CD4-positive, alpha-beta T cell treated with Interferon alpha-2 for 1 hour (primary cell): ENCODE results near the gene RPRML.
A peak's percentile ranks its signal among the peaks of the same experiment; 100 is the strongest.
"Not testable (repeated sequence)": the region's sequence is repeated elsewhere in the genome, so short reads cannot be mapped to it uniquely, and the experiment has no call there.

Experiments
- DNase-seq, 2 donors: peaks; one replicate each; pipeline ENCODE4 v3.0.0-alpha.2; 2020 to 2022

Gene RPRML

DNA sequence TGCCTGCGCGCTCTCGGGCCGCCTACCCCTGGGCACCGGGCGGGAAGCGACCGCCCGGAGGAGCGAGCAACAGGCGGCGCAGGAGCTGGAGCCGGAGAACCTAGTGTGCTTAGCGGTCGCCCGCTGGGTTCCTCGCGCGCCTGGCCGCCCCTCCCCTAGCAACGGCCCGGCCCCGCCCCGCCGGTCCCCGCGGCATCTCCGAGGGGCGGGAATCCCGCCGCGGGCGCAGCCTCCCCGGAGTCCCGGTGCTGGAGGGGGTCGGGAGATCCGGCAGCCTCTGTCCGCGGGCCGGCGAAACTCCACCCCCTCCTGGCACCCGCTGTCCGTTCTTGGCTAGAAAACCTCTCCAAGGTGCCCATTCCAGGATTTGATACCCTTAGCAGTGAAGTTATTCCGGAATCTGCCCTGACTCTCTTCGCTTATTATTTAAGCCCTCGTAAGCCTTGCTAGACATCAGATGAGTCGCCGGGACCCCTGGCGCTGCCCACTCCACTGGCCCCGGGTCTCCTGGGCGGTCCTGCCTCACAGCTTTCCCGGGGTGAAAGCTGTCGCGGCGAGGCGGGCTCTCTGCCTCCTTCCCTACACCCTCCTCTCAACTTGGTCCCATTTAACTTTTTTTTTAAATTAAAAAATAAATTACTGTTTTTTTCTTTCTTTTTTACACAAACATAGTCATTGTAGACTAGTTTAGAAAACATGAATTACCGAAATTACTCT is at the start of gene RPRML:
Gene RPRML, minus strand, starts transcription at position 107 of the 717 bp plus-strand sequence. CDS start 246 bp downstream, outside the sequence.
- peak in 1 of 2 donors; percentile 14 for DNase-seq

DNA sequence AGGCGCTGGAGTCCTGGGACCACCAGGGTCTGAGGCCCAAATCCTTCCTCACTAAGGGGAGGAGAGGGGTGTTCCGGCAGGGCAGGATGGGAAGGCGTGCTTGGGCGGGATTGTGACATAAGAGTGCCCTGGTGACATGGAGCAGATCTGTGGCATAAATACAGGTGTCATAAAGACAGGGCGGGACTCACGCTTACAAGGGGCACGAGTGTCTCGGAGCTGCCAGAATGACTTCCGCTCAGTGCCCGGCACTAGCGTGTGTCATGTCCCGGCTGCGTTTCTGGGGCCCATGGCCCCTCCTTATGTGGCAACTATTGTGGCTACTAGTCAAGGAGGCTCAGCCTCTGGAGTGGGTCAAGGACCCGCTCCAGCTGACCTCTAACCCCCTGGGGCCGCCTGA is 37.9 kb upstream of the RPRML start:
- not testable (repeated sequence) for DNase-seq

DNA sequence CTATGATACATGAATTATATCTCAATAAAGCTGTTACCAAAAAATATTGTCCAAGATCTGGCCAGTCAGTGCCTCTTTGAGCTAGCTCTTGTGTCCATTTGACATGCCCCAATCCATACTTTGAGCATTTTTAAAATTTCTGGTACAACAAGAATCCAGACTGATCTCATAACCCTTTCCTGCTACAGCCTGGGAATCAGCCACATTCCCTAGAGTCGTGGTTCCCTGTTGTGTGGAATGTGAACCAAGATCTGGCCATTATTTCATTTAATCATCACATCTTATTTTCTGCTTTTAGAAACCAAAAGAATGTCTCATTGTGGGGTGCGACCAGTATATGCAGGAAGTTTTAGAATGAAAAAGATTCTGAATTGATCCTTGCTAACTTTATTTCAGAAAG is 34.3 kb upstream of the RPRML start:
- no peak for DNase-seq

DNA sequence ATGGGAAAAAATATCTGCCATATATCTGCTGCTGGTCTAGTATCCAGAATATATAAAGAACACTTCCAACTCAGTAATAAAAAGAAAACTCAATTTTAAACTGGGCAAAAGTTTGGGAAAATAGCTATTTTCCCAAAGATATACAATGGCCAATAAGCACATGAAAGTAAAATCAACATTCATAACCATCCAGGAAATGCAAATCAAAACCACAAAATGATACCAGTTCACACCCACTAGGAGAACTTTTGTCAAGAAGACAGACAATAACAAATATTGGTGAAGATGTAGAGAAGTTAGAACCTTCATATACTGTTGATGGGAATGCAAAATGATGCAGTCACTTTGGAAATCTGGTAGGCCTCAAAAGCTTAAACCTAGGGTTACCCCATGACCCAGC is 33.4 kb upstream of the RPRML start:
- no peak for DNase-seq

DNA sequence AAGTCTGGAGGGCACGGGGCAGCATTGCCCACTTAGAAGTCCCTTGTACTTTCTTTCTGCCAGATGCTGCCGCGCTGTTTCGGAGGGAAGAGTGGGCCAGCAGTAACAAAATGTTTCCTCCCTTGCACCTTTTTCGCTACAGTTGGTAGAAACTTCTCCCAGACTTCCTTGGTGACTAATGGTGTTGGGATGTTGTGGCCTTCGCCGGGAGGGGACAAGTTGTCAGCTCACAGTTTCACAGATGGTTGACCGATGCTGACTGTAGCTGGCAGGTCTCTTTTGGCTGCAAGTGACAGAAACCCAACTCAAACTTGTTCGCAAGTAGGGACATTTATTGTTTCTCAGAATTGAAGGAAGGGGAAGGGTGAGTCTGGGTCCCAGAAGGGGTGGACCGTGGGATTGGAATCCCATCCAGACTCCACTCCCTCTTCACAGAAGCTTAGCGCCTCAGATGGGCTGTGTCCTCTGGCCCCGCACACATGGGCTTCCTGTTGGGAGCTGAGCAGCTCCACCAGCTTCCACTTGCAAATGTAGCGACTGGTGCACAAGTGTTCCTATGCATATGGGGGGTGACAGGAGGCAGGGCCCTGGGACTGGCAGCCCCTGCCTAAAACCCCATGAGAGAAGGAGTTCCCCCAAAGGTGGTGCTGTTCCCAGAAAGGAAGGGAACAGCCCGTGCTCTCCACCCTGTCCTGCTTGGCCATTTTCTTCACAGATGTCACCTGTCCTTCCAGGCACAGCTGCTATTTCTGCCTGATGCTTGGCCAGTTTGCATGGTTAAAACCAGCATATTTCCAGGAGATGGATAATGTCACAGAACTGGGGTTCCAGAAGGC is 30.9 kb upstream of the RPRML start:
- DNase-seq = no peak

DNA sequence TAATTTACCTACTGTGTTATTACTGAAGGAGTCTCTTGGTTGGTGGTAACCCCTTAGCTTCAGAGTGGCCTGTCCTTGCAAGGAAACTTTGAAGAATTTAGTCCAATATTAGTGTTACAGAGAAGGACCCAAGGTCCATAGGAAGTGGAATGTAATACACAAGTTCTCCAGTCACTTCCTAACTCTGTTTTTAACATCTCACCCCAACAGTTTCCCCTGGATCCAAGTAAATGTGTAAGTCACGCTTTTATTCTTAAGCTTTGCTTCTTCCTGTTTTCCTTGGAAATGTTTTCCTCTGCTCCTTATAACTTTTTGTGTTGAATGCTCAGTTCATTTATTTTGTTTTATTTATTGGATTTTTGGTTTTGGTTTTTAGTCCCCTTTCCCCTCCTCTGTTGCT is 25.9 kb upstream of the RPRML start:
- DNase-seq = no peak

DNA sequence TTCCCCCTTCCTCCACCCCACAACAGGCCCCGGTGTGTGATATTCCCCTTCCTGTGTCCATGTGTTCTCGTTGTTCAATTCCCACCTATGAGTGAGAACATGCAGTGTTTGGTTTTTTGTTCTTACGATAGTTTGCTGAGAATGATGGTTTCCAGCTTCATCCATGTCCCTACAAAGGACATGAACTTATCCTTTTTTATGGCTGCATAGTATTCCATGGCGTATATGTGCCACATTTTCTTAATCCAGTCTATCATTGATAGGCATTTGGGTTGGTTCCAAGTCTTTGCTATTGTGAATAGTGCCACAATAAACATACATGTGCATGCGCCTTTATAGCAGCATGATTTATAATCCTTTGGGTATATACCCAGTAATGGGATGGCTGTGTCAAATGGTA is 24.8 kb upstream of the RPRML start:
- DNase-seq = not testable (repeated sequence)

DNA sequence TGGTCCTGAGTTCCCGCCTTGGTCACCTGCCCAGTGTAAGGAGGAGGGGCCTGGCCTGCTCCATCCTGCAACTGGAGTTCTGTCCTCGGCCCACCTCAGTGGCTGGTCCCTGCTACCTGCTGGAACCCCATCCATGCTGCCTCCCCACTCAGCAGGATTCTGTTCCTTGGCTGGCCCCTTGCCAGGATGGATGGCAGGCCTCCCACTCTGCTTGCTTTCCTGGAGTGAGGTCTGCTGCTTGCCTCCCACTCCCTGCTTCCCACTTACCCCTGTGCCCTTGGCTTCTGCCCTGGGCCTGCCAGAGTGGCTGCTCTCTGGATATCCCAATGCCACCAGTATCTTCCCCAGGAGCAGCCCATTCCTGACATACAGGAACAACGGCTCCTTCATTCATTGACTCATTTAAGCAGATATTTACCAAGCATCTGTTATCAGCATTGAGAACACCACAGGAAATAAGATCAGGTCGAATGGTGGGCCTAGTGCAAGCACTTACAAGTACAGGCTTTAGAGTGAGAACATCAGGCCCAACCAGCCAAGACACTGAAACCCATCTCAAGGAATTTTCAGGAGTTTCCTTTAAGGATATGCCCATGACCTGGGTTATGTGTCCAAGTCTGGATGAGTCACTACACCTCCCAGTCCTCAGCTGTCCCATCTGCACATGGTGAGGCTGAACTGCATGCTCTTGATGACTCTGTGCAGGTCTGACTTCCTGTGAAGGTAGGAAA is 17.0 kb upstream of the RPRML start:
- DNase-seq = no peak

DNA sequence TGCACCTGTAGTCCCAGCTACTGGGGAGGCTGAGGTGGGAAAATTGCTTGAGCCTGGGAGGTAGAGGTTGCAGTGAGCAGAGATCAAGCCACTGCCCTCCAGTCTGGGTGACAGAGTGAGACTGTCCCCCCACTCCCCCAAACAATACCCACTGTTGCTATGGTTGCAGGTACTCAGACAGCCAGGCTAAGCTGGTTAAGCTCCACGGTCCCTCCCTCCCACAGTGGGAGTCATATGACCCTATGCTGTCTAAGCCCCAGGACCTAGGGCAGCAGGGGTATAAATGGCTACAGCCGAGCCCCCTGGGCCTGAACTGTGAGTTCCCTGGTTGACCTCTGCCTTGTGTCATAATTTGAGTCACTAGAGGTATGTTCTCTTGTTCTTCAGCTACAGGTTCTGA is 15.9 kb upstream of the RPRML start:
- DNase-seq = no peak

DNA sequence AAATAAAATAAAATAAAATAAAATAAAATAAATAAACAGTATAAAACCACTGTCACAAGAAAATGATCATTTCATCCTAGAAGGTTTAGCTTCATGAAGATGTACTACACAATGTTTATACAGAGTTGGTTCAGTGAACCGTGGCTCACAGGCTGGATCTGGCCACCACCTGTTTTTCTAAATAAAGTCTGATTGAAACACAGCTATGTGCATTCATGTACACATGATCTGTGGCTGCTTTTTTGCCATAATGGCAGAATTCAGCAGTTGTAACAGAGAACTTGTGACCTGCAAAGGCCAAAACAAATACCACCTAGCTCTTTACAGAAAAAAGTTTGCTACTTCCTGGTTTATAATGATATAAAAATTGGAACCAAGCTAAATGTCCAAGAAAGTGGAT is 12.6 kb upstream of the RPRML start:
- DNase-seq = no peak

DNA sequence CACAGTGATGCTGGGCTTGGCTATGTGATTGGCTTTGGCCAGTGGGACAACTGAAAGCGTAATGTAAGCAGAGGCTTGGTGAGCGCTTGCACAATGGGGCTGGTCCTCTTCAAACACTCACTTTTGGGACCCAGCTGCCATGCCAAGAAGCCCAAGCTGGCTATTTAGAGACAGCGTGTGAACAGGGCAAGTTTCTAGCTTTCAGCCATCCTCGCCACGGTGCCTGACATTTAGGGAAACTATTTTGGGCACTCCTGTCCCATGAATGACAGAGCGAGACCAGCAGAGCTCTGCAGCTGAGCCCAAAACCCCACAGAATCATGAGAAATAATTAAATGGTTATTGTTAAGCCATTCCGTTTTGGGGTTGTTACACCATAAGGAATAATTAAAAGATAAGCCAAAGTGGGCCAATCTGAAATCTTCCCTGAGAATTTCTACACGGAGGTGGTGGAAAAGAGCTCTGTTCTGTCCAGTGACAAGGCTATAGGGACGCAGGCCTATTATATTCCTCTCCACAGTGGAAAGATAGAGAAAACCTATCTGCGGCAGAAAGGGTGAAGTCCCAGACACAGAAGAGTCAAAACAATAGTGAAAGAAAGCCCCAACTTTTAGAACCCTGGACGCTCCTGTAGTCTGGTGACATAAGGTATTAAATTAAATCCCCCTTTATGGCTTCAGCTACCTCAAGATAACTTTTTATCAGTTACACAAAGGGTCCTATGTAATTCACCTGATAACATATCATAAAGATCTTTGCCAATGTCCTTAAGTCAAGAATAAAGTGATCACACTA is 10.8 kb upstream of the RPRML start:
- DNase-seq = no peak

DNA sequence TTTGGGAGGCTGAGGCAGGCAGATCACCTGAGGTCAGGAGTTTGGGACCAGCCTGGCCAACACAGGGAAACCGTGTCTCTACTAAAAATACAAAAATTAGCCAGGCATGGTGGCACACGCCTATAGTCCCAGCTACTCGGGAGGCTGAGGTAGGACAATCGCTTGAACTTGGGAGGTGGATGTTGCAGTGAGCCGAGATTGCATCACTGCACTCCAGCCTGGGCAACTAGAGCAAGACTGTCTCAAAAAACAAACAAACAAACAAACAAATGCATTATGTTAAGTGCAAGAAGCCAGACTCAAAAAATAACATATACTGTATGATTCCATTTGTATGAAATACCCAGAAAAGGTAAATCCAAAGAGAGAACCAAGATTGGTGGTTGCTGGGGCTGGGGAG is 8.9 kb upstream of the RPRML start:
- DNase-seq = not testable (repeated sequence)

DNA sequence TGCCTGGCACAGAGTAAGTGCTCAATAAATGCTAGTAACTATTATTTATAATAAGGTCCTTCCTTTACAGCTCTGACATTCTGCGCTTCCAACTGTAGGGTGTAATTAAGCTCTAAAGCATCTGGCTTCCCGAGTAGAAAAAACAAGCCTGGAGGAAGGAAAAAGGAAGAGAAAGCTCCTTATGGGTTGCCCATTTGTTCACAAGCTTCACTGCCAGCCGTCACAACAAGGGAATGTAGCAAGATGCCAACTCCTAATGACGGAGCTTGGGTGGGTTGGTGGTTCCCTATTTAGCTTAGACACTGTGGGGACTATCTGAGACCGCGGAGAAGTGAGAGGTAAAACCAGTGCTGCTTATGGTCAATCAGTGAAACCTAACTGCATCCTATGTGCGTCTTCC is 7.3 kb upstream of the RPRML start:
- no peak for DNase-seq

DNA sequence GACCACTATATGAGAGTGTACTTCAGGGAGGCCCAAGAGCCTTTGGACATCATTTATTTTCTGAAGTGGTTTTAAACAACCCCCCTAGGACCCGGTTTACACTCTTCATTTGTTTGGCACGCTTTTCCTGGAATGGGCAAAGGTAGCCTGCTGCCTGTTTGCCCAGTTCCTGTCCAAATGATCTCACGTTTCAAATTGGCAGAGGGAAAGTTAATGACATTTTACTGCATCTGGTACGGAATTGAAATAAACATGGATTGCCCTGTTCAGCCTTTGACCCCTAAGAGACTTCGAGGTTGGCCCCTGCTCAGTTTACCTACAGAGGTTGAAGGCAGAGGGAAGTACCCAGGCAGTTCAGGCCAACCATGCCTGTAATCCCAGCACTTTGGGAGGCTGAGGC is 5.8 kb upstream of the RPRML start:
- DNase-seq = no peak

DNA sequence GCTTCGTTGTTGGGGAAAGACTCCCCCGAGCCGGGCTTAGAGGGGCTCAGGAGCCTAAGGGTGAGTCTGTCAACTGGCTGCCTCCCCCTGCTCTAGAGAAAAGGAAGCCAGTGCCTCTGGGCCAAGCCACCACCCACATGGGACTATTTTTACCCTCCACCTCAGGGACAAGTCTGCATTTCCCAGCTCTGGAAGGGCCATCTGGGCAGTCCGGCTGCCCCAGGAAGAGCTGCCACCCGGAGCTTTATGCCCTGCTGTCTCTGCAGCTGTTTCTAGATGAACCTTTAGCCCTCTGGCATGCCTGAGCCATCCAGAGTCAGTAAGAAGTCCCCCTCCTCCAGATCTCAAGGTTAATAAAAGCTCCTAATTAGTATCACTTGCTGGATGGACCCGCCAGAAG is 5.3 kb upstream of the RPRML start:
- DNase-seq = no peak

DNA sequence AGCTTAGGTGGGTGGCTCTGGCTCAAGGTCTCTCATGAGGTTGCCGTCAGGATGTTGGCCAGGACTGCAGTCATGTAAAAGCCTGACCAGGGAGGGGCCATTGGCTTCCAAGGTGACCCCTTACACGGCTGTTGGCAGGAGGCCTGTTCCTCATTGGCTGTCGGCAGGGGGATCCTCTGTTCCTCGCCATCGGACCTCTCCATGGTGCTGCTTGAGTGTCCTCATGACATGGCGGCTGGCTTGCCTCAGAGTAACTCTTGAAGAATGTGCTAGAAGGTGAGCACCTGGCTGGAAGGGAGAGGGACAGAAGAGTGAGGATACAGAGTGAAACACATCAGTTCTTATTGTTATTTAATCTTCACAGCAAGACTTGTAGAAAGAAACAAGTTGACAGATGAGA is 4.7 kb upstream of the RPRML start:
- DNase-seq = no peak

DNA sequence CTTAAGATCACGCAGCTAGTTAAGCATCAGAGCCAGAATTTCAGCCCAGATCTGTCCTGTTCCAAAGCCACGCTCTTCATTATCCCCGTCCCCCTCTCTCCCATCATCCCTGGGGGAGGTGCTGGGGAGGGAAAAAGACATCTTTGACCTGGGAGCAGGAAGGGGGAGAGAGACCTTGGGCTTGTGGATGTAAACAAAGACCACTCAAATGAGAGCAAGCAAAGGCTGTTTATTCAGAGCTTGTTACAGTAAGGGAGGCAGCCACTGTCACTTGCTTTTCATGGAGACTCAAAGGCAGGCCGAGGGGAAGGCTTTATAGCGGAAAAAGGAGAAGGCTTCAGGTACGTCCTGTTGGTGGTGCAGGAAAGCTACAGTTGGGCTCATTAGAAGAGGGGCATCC is 3.5 kb upstream of the RPRML start:
- no peak for DNase-seq

DNA sequence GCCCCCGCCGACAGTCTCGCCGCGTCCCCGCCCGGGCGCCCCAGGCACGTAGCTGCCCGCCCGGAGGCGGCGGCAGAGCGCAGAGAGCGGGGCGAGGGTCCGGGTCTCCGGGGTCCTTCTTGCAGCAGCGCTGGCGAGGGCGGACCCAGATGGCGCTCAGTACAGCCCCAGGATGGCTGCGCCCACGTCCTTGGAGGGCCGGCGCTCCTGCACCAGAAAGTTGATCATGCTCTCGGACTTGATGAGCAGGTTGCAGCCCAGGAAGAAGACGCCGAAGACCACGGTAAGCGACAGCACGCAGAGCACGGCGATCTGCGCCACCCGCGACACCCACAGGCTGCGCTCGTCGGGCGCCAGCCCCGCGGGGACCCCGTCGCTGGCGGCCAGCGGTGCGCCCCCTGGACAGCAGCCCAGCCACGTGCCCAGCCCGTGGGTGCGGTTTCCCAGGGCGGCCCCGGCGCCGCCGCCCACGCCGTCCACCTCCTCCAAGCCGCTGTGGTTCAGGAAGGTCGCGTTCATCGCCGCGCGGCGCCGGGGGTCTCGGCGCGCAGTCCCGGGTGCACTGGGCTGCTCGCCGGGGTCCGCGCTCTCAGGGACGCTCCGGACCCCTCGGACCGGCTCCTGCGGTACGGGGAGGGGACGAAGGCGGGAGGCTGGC is 435 bp downstream of the RPRML start:
- DNase-seq = peak in 1 of 2 donors; percentile 9

DNA sequence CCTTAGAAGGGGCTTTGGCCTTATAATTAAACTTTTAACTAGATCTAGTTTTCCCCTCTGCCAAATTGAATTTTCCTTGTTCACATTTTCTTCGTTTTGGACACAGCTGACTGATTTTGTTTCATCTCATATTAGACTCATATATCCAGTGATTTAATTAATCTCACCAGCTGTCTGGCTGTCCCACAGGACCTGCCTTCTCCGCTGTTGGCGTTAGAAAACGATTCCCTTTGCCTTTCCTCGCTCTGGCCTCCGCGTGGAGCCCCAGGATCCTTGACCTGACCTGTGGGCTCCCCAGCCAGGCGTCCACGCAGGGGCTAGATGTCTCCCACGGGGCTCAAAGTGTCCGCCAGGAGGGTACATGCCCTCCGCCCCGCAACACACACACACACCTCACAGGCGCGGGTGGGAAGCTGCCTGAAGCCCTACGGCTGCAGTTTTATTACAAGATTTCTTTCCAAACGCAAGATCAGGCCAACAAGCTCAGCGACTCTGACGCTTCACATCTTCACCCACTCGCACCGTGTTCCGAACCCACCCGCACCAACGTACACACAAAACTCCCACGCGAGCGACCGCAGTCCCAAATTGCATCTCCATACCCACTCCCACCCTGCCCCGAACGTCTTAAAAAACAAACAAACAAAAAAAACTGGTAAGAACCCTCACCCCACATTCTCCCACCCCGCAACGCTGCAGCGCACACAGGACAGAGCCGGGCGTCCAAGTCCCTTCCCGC is 1.1 kb downstream of the RPRML start:
- no peak for DNase-seq

DNA sequence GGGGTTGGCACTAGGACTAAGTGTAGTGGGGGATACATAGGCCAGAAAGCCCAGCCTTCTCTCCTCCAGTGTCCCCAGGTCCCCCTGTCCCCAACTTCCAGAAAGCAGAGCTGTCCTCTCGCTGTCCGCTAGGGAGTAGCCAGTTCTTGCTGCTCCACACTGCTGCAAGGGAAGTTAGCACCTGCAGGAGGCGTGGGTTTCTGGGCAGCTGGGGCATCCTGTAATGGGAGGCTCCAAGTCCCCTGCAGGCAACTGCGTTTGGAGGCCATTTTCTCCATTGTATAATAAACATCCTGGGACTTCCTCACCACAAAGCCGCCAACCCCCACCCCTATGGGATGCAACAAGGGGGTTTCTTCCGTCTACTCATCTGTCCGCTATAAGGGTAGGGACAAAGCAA is 1.7 kb downstream of the RPRML start:
- DNase-seq = no peak

DNA sequence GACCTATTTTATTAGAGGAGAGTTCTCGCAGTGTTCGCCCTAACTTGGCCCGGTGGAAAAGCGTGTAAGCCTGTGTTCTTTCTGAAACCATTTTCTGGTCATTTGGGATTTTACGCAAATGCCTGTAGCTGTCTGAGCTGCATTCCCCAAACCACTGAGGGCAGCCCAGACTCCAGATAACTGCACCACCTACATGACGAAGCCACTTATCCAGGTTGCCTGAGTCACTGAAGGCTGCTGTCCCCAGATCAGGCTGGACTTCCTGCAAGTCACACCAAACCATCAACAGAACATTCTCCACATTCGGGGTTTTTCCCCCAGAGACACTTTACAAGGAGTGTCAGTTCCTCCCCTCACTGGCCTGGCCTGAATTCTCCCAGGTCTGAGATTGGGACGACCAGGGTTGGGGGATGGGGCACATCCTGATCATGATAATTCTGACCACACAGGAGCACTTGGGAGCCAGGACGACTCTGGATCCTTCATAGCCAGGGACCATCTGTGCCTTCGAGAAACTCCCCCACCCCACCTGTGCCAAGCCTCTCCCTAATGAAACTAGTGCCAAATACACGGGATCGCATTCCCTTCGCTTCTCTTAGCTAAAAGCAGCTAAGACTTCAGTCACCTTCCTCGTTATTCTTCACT is 2.3 kb downstream of the RPRML start:
- no peak for DNase-seq
